ENCODE results near the gene SLC35F4.

DNA sequence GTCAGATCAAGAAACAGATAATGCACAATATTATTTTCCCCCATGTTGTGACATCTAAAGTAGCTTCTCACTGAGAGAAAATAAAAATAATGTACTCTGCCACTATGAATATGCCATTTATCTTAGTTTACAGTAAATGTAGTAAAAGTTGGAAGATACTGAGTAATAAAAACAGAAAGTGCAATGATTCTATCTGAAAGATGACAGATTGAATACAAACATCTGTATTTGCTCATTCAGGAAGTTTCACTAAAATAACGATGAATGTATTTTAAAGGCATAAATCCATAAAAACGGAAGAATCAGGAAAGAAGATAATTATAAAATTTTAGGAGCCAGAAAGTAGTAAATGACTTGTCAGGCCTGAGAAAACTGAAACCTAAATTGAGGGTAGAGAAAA is 18.2 kb downstream of the SLC35F4 start:
- TF ChIP-seq, protein P1, sequence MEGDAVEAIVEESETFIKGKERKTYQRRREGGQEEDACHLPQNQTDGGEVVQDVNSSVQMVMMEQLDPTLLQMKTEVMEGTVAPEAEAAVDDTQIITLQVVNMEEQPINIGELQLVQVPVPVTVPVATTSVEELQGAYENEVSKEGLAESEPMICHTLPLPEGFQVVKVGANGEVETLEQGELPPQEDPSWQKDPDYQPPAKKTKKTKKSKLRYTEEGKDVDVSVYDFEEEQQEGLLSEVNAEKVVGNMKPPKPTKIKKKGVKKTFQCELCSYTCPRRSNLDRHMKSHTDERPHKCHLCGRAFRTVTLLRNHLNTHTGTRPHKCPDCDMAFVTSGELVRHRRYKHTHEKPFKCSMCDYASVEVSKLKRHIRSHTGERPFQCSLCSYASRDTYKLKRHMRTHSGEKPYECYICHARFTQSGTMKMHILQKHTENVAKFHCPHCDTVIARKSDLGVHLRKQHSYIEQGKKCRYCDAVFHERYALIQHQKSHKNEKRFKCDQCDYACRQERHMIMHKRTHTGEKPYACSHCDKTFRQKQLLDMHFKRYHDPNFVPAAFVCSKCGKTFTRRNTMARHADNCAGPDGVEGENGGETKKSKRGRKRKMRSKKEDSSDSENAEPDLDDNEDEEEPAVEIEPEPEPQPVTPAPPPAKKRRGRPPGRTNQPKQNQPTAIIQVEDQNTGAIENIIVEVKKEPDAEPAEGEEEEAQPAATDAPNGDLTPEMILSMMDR (conservative IDR thresholded peaks at IDR 0.05; ENCODE audit: low read depth, low read length) = no peak
- TF ChIP-seq EZH2 (IDR thresholded peaks at IDR 0.05; ENCODE audit: low read length, unreplicated experiment) (no peak), EZH2phosphoT487 (IDR thresholded peaks at IDR 0.05; ENCODE audit: borderline replicate concordance, low read length) (no peak)
